WTC11 (cell line): Measurements from ENCODE around the gene KDM6B.
"Not testable (repeated sequence)": the region's sequence is repeated elsewhere in the genome, so short reads cannot be mapped to it uniquely, and the experiment has no call there.

Experiments used
- CTCF ChIP-seq: fragments of 200-600 bp; IDR thresholded peaks from 2 replicates; pipeline ENCODE4 v1.8.0; 2022; ENCODE audit warnings: antibody characterized with exemption
- FOXP1 ChIP-seq: sonication (generic); formaldehyde crosslinking; IDR thresholded peaks from 2 replicates; pipeline ENCODE4 v1.8.0; 2022; ENCODE audit warnings: missing genetic modification reagents, mild to moderate bottlenecking, moderate library complexity, borderline replicate concordance
- JUN ChIP-seq: sonication (generic); formaldehyde crosslinking; IDR thresholded peaks from 2 replicates; pipeline ENCODE4 v1.8.0; 2023; ENCODE audit warnings: mild to moderate bottlenecking, missing genetic modification reagents
- KAT7 ChIP-seq: sonication (generic); formaldehyde crosslinking; IDR thresholded peaks from 2 replicates; pipeline ENCODE4 v1.8.1; 2023; ENCODE audit warnings: missing genetic modification reagents, mild to moderate bottlenecking, borderline replicate concordance
- MAX ChIP-seq: sonication (generic); formaldehyde crosslinking; IDR thresholded peaks from 2 replicates; pipeline ENCODE4 v1.8.0; 2022; ENCODE audit warnings: mild to moderate bottlenecking, missing genetic modification reagents
- NR1H2 ChIP-seq: sonication (generic); formaldehyde crosslinking; IDR thresholded peaks from 2 replicates; pipeline ENCODE4 v1.9.0; 2021; ENCODE audit warnings: mild to moderate bottlenecking, moderate library complexity, missing genetic modification reagents
- RORB ChIP-seq: fragments of 250-450 bp; sonication (Bioruptor Pico); IDR thresholded peaks from 2 replicates; pipeline ENCODE4 v1.9.0; 2021; ENCODE audit warnings: mild to moderate bottlenecking
- ZNF423 ChIP-seq: fragments of 250-450 bp; sonication (Bioruptor Pico); IDR thresholded peaks from 2 replicates; pipeline ENCODE4 v2.1.2; 2022; ENCODE audit warnings: mild to moderate bottlenecking, moderate library complexity
- TF ChIP-seq, protein P1 (sequence below): sonication (generic); formaldehyde crosslinking; IDR thresholded peaks from 2 replicates; pipeline ENCODE4 v1.8.1; 2023; ENCODE audit warnings: mild to moderate bottlenecking, missing genetic modification reagents
- TF ChIP-seq, protein P2 (sequence below): sonication (generic); formaldehyde crosslinking; IDR thresholded peaks from 2 replicates; pipeline ENCODE4 v1.8.1; 2023; ENCODE audit warnings: mild to moderate bottlenecking, missing genetic modification reagents, moderate library complexity

- not testable (repeated sequence) for TF ChIP-seq CTCF; RORB (CRISPR knock-in tag); MAX (CRISPR knock-in tag); JUN (CRISPR knock-in tag); FOXP1; KAT7 (CRISPR knock-in tag); ZNF423 (CRISPR knock-in tag); NR1H2
- TF ChIP-seq, protein P1, sequence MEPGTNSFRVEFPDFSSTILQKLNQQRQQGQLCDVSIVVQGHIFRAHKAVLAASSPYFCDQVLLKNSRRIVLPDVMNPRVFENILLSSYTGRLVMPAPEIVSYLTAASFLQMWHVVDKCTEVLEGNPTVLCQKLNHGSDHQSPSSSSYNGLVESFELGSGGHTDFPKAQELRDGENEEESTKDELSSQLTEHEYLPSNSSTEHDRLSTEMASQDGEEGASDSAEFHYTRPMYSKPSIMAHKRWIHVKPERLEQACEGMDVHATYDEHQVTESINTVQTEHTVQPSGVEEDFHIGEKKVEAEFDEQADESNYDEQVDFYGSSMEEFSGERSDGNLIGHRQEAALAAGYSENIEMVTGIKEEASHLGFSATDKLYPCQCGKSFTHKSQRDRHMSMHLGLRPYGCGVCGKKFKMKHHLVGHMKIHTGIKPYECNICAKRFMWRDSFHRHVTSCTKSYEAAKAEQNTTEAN (CRISPR knock-in tag), result not testable (repeated sequence)
- TF ChIP-seq, protein P2, sequence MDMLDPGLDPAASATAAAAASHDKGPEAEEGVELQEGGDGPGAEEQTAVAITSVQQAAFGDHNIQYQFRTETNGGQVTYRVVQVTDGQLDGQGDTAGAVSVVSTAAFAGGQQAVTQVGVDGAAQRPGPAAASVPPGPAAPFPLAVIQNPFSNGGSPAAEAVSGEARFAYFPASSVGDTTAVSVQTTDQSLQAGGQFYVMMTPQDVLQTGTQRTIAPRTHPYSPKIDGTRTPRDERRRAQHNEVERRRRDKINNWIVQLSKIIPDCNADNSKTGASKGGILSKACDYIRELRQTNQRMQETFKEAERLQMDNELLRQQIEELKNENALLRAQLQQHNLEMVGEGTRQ, result not testable (repeated sequence)
These were observed 30.4 kb downstream of the KDM6B start for GRCh38 chr17:7864384-7864783.
